NCI-H2196 (cell line): ENCODE measurements around the gene MBP.
"Not testable (repeated sequence)": the region's sequence is repeated elsewhere in the genome, so short reads cannot be mapped to it uniquely, and the experiment has no call there.

Source experiments
- DNase-seq: peaks from one replicate; lab custom pipeline; 2025; ENCODE audit not compliant: unreplicated experiment; lab: John Stamatoyannopoulos, UW

Gene MBP

DNA sequence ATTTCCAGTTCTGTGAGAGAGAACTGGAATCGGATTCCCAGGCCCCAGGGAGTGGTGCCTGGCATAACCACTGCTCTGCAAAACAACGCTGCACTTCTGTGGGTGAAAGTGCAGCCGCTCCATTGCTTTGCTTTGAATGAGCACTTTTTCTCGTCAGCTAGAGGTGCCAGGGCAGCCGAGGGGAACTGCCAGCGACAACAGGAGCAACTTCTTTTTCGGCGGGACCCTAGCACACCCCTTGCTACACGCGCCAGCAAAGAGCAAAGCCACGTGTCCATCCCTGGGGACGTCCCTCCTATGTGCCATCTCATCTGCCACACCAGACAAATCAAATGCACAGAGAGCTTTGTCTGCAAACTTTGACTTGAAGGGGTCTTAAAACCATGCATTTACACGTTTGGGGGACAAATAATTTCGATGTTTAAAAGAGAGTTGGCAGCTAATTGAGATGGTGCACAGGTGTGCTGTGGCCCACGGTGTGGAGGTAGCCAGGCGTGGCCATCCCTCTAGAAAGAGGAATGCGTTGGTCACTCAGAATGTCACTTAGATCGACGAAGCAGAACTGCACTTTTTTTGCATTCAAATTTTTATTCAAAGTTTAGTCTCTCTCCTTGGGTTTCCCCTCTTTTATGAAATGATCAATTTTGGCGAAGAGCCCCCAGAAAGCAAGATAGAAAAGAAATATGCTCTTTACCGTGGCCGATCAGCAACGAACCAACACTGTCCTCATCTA lies 151.8 kb downstream of the MBP start:
- no peak for DNase-seq

DNA sequence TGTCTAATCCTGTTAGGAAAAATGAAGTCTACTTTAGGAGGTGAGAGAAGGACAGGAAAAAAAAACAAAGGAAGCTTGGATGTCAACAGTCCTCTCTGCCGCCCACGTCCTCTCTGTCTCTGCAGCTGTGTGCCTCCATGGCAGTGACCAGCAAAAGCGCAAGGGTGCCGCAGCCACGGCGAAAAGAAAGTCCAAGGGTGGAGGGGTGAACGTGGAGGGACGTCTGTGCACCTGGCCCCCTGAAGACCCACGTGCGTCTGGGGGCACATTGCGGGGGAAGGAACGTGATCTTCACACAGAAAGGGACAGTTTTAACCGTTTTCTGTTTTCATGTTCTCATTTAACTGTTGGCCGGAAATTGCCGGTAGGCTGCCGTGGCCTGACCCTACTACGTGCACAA lies 152.7 kb downstream of the MBP start:
- DNase-seq = no peak

DNA sequence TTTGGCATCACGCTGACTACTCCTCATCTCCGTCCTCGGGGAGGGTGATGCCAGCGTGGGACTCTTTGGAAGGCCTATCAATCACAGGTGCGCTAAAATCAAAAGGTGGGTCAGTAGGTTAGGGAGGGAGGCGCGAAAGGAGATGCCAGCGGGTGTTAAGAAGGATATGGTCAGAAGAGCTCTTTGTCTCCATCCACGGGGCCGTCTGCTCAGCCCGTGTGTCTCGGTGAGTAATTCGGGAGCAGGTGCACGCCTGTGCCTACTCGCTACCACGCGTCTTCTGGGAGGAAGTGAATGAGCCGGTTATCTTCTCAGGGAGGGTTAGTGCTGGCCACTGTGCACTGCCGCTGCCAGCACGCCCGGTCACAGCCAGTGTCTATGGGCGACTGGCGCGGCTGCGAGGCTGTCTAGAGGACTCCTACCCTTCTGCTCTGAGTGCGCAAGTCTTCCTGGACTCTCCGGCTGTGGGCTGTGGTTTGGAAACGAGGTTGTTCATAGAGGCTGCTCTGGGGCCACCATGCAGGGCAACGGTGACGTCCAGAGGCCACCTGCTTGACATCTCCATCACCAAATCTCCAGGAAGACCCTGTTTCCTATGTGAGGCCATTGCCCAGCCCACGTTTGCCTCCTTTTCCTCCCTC lies 153.4 kb downstream of the MBP start:
- DNase-seq = no peak

GRCh38 chr18:76978616-76979015 lies 154.0 kb downstream of the MBP start:
- DNase-seq = no peak

- no peak for DNase-seq
Measured at GRCh38 chr18:76977684-76978232, 154.8 kb downstream of the MBP start.

DNA sequence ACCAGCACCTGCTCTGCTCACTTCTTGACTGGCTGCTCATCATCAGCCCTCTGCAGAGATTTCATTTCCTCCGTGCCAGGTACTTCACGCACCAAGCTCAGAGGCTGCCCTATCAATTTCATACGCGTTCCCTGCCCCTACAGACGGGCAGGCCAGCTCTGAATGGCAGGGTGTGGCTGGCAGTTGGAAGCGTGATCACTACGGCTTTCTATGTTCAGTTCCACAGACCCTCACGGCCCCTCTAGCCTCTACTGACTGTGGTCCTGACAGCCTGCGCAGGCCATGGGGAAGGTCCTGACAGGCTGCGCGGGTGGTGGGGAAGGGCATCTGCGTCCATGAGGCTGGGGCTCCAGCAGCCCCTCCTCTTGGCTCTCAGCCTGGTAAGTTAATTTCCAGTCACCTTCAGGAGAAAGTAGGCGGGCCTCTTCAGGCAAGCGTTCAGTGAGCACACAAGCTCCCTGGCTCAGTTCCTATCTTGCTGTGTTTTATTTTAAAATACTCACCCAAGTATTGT lies 155.4 kb downstream of the MBP start:
- peak; percentile 67 for DNase-seq

DNA sequence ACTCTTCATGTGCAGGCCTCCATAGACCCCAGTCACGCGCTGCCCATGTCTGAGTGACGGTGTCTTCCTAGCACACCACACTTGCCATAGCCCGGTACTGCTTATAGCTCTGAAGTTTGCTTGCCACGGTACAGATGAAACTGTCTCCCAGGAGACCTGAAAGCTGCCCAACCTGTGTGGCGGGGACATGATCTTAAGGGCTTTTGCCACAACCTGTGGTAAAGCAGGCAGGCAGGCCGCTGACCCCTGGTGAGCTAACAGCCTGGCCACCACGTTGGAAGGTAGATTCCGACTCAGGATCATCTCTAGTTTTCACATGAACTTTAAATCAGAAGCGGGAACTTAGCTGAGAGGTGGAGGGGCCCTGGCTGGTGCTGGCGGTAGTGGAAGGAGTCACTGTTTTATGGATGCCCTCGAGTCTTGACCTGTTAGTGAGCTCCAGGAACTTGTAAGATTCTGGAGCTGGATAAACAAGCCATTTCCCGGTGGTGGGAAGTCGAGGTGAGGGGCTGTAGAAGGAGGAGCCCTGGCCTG lies 156.9 kb downstream of the MBP start:
- DNase-seq = no peak

DNA sequence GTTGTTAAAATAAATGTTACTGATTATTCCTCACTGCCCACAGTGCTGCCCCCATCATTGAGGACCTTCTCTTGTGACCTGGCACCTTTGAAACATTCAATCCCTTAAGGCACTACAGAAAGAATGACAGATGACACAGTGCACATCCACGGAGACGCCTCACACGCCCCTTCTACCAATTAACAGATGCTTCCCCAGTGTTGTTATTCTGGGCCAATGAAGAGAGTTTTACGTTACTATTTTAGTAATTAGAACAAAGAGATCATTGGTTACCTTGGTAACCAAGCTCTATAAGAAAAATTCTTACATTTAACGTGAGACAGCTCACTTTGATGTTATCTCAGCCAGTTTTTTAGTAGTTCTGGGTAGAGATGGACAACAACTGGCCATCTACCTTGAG lies 158.2 kb downstream of the MBP start:
- DNase-seq = no peak

- no peak for DNase-seq
Measured at GRCh38 chr18:76973520-76974266, 158.9 kb downstream of the MBP start.

DNA sequence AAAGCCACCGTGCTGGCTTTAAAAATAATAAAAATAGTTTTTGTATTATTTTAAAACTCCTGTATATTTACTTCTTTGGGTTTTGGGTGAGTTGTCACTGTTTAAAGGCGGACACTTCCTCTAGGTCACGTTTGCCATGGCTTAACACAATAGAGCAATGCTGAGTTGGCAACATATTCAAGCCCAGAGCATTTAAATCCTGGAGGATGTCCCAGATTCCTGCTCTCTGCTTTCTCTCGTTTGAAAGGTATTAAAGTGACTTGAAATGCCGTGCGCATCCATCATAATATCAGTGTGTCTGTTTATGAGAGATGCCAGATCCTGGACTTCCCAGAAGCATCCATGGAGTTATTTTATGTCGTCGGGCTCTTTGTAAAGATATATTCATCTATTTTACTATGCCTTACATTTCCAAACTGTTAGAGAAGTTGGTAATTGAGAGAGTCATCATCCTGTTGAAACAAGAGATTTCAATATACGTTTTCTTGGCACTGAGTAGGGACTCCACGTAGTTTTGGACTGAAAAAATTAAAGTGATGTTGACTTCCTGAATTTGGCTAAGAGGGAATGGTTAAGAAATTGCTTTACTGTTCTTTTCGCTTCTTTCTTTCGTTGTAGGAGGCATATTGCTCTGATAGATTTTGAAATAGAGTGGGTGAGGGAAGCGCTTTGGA lies 159.6 kb downstream of the MBP start:
- DNase-seq = no peak

DNA sequence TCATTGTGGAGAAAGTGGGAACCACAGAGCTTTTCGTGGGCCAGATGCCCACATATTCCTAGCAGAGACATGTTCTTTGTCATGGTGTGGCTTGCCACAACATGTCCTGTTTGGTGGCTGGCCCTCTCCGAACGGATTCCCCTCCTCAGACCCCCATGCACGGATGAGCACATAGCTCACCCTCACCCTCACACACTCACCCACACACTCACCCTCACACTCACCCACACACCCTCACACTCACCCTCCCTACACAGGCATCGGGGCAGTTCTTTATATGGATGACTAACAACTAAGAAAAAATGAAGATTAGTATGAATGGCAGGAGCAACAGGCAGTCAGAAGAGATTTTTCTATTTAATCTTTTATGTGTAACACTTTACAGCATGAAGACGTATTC lies 160.3 kb downstream of the MBP start:
- DNase-seq = no peak

DNA sequence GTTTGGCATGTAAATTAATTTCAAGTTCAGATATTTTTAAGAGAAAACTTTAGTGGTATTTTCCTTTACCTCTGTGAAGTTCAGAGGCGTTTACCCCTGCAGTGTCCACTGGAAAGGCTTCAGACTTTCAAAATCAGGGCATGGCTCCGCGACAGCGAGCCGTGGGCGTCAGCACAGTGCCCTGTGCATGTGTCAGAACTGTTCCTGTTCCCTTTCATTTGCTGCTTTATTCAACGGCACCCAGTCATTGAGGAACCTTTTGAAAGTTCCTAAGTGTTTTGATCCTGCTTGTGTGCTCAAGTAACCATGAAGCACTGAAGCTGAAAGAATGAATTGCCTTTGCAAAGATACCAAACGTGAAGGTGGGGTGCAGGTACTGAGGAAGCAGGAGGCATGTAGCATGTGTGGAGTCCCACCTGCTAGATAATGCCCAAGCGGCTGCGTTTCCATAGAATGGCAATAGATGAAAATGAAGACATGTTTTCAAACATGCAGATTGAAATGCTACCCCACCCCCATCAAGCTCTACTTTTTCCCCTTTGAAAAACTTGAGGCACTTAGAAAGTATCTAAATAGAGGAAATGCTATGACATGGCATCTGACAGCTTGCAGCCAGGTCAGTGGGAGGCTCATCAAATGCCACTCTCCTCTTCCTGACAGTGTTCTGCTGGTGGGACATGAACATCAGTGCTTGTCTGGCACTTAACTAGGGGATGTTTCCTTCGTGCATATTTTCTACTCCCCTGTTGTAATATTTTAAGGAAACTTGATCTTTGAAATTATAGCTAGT lies 161.6 kb downstream of the MBP start:
- DNase-seq = no peak

DNA sequence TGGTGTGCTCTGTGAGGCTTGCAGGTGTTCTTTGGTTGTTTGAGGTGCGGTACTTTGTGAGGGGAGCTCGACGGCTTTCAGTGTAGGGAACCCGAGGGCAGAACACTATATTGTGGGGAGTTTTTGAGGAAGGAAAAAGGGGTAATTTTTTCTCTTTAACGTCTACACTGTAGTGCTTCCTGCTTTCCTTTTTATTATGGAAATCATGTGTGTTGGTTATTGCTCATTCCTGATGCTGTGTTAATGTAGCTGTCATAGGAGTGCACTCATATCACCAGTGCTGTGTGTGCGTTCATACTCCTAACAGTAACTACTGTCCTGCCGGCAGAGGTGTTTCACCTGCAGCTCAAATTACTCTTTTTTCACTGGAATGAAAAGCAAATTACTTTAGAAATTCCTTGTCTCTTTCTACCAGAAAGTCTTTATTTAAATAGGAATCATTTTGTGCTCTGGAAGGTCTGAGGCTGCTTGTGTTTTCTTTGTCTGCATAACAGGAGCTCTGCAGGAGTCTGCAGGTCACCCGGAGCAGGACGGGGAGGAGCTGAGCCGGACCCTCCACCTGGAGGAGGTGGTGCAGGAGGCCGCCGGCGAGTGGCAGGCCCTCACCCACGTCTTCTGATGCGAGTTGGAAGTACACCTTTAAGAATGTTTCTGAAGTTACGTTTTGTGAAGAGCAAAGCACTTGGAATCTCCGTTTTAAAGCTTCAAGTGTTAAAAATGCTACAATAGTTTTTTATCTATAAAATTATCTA lies 164.7 kb downstream of the MBP start:
- no peak for DNase-seq

- not testable (repeated sequence) for DNase-seq
Measured at GRCh38 chr18:76967299-76967698, 165.3 kb downstream of the MBP start.

DNA sequence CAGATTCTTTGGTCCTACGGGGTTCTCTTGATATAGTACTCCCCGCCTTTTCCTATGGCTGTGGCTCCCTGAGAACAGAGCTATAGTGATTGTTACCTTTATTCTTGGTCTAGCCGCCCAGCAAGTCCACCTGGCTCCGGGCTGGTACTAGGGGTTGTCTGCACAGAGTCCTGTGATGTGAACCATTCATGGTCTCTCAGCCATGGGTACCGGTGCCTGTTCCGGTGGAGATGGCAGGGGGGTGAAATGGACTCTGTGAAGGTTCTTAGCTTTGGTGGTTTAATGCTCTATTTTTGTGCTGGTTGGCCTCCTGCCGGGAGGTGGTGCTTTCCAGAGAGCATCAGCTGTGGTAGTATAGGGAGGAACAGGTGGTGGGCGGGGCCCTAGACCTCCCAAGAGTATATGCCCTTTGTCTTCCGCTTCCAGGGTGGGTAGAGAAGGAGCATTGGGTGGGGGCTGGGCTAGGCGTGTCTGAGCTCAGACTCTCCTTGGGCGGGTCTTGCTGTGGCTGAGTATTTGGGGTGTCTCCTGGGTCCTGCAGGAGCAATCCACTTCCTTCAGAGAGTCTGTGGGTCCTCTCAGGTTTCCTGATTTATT lies 166.9 kb downstream of the MBP start:
- not testable (repeated sequence) for DNase-seq

GRCh38 chr18:76963936-76964335 lies 168.6 kb downstream of the MBP start:
- DNase-seq = no peak

GRCh38 chr18:76962851-76963250 lies 169.7 kb downstream of the MBP start:
- no peak for DNase-seq

DNA sequence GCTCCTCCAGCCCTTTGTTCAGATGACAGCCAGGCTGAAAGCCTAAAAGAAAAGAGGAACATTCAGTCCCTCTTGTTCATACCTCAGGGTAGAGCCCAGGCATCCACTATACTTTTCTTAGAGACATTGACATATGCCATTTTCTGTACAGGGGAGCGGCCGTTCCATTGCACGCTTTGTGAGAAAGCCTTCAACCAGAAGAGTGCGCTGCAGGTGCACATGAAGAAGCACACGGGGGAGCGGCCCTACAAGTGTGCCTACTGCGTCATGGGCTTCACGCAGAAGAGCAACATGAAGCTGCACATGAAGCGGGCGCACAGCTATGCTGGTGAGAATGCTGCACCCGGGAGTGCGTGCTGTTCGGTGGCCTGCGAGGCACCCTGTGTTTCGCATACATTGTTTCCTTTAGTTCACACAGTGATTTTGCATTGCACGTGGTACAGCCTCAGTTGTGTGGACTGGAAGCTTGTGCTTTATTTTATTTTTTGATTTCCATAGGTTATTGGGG lies 172.0 kb downstream of the MBP start:
- no peak for DNase-seq

DNA sequence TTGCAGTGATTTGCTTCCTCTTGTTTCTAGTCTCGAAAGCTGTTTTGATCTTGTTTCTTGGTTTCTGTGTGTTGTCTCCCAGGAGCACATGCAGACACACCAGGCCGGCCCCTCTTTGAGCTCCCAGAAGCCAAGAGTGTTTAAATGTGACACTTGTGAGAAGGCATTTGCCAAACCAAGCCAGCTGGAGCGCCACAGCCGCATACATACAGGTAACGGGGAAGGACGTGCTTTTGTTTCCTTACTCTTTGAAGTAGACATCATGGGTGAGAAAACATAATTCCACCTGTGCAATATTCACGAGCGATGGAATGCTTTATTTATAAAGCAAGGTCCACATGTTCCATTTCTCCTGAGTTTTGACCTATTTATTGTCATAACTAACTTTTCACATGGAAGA lies 173.0 kb downstream of the MBP start:
- no peak for DNase-seq
